H1 (cell line): ENCODE measurements around the gene ZNF462. TPM values are rescaled to one million over a fixed set of nuclear protein-coding genes. Genes with fewer than 3 reads are reported as not detected.

Experiments used
- CHD2 ChIP-seq: IDR thresholded peaks from 2 replicates; pipeline ENCODE4 v1.6.1; 2012; ENCODE audit warnings: low read length, improper control_type of control experiment
- CTBP2 ChIP-seq: IDR thresholded peaks from 2 replicates; pipeline ENCODE4 v1.7.0; 2011; ENCODE audit warnings: borderline replicate concordance, mild to moderate bottlenecking, moderate library complexity, mixed read lengths, low read length; ENCODE audit not compliant: insufficient read depth, insufficient read length
- polyA plus RNA-seq, 7 experiments: library from polyadenylated mRNA; depleted of rRNA in 3 of 7; stranded (reverse) in 5 of 7; unstranded in 2 of 7; fragments of >200 nt in 5 of 7; fragments of 200-250 nt in 2 of 7; gene quantifications; 1 replicate in 5 of 7; 2 replicates in 1 of 7; 4 replicates in 1 of 7; pipeline versions ENCODE4 v1.2.1 to v1.2.3, GENCODE V29; 2011 to 2013; ENCODE audit warnings: missing spikeins in 2 of 7, mixed read lengths in 2 of 7
- total RNA-seq: library from RNA; stranded (reverse); fragmentation: NEBNext Ultra II Directional; extraction: Animal tissue kit (Norgen Biotek cat#: 25700); gene quantifications from 2 replicates; pipeline ENCODE4 v1.2.1, GENCODE V29; 2021
- TF ChIP-seq, protein P1 (sequence below): IDR thresholded peaks from 2 replicates; pipeline ENCODE4 v1.6.1; 2012; ENCODE audit warnings: low read length, inconsistent platforms

Gene ZNF462
- total and polyA plus RNA-seq, 2 of the 8 experiments (the other 6 are each of a cell fraction or from before 2014, with no cell fraction given) = 30.0 to 163 TPM

DNA sequence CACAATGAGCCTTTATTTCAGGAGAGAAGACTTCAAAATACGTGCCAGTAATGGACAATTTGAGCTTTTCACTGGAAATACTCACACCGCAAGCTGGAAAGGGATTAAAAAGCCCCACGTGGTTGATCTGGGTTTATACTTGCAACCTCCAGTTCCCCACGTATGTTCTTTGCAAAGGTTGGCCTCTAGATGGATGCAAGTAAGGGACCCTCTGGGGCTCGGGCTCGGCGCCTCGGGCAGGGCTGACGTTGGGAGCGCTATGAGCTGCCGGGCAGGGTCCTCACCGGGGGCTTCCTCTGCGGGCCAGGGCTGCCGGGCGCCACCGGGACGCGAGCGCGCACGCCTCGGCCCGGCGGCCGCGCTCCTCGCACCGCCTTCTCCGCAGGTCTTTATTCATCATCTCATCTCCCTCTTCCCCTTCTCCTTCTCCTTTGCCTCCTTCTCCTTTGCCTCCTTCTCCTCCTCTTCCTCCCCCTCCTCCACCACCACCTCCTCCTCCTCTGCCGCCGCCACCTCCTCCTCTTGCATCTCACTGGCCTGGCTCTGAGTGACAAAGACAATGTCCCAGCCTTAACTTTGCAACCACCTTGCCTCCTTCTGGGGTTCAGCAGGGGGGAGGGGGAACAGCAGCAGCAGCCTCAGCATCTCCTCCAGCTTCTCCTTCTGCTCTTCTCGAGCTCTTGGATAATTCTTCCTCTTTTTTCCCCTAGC is 701 bp upstream of the ZNF462 start (continued):
- TF ChIP-seq, protein P1, sequence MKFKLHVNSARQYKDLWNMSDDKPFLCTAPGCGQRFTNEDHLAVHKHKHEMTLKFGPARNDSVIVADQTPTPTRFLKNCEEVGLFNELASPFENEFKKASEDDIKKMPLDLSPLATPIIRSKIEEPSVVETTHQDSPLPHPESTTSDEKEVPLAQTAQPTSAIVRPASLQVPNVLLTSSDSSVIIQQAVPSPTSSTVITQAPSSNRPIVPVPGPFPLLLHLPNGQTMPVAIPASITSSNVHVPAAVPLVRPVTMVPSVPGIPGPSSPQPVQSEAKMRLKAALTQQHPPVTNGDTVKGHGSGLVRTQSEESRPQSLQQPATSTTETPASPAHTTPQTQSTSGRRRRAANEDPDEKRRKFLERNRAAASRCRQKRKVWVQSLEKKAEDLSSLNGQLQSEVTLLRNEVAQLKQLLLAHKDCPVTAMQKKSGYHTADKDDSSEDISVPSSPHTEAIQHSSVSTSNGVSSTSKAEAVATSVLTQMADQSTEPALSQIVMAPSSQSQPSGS = no peak
- no peak for TF ChIP-seq CHD2
- no peak for TF ChIP-seq CTBP2
- TF ChIP-seq, all 59 proteins: peak for 5
